ENCODE results near the gene CLCA2. TPM values are rescaled to one million over a fixed set of nuclear protein-coding genes. Genes with fewer than 3 reads are reported as not detected.

CLCA2 gene
- total and polyA plus RNA-seq, 2 donors (not counting 3 experiments of a cell fraction or from before 2014, with no cell fraction given): 0.01 to 0.11 TPM

DNA sequence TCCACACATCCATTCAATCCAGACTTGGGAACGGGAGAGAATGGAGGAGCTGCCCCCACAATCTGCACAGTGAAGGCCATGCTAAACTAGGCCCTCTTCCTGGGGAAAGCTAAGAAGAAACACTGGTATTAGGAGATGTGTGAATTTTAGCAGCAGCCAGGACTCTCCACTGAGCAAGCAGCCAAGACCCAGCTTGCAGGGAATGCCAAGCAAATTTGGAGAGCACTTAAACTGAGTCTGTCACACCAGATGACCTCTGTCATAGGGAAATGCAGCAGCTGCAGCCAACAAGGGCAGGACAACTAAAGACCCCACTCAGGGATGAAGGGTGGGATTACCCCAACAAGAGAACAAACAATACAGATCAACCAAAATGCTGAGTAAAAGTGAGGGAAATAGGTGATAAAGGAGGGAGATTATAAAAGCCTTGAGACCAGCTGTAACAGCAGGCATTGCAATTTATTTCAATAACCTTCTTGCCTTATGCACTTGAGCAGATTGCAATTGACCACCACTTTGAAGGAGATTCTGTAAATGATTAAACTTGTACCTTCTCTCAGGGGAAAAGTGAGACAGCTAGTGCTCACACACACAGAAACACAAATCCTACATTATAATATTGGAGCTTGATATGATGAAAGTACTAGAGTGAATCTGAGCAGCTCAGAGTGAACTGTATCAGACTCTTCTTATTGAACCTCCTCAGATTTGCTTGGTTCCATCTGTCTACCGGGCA, 42.3 kb downstream of the CLCA2 start:
- no TSS peak for BruUV-seq (replicated peaks)
- FAIRE-seq: no peak
- dilution Hi-C loops (cut with MboI; ENCODE audit: extremely low pct_ligation_motif_present, low sequenced_read_pairs): no loop called here

More for the DNA sequence above, 42.3 kb downstream of the CLCA2 start:
- no peak for DNase-seq (ENCODE audit: low read depth, low spot score)
- Histone ChIP-seq H3K9me1 (replicated peaks; ENCODE audit: control insufficient read depth, extremely low read depth, insufficient read depth, low read length) (no peaks in the 10 kb centered on the region), H3K9me3 (replicated peaks; ENCODE audit: control insufficient read depth, insufficient read depth, low read length) (no peaks in the 10 kb centered on the region), H3K79me2 (ENCODE audit: control insufficient read depth, insufficient read depth, low read length) (no peaks in the 10 kb centered on the region), H3K36me3 (ENCODE audit: control insufficient read depth in 2 of 2, extremely low read depth in 1 of 2, insufficient read depth in 2 of 2, low read length in 2 of 2) (no peaks in the 10 kb centered on the region), H3K27me3 (ENCODE audit: control insufficient read depth in 2 of 2, insufficient read depth in 2 of 2, low read length in 2 of 2) (peaks cover 2 to 5% of the 10 kb centered on the region in 2 experiments), H3K4me1 (ENCODE audit: control insufficient read depth, extremely low read depth, insufficient read depth, low read length) (peaks cover 2% of the 10 kb centered on the region), H2AFZ (ENCODE audit: low read depth, low read length) (no peak overlapping the region), H3K4me2 (ENCODE audit: insufficient read depth, low read length) (no peak overlapping the region), H3K4me3 (replicated peaks in 1 of 3; ENCODE audit: insufficient read depth in 1 of 3, low read depth in 1 of 3, low read length in 3 of 3) (no peak overlapping the region), H4K20me1 (replicated peaks; ENCODE audit: control insufficient read depth, extremely low read depth, insufficient read depth, low read length) (no peaks in the 10 kb centered on the region), H3K9ac (replicated peaks; ENCODE audit: extremely low read depth, insufficient read depth, low read length) (no peak overlapping the region), H3K27ac (ENCODE audit: insufficient read depth, low read depth, low read length) (no peak overlapping the region)
- TF ChIP-seq POLR2AphosphoS5 (IDR thresholded peaks at IDR 0.05; ENCODE audit: insufficient read depth, low read depth, low read length): no peak
- no peak for TF ChIP-seq GATA2 (IDR thresholded peaks at IDR 0.05; ENCODE audit: insufficient read depth, insufficient read length, low read depth, low read length)
- no peak for TF ChIP-seq POLR2A (IDR thresholded peaks at IDR 0.05; ENCODE audit: low read depth, low read length)
- no peak for TF ChIP-seq FOS (IDR thresholded peaks at IDR 0.05; ENCODE audit: borderline replicate concordance, insufficient read depth, low read length)
- TF ChIP-seq, protein P1, sequence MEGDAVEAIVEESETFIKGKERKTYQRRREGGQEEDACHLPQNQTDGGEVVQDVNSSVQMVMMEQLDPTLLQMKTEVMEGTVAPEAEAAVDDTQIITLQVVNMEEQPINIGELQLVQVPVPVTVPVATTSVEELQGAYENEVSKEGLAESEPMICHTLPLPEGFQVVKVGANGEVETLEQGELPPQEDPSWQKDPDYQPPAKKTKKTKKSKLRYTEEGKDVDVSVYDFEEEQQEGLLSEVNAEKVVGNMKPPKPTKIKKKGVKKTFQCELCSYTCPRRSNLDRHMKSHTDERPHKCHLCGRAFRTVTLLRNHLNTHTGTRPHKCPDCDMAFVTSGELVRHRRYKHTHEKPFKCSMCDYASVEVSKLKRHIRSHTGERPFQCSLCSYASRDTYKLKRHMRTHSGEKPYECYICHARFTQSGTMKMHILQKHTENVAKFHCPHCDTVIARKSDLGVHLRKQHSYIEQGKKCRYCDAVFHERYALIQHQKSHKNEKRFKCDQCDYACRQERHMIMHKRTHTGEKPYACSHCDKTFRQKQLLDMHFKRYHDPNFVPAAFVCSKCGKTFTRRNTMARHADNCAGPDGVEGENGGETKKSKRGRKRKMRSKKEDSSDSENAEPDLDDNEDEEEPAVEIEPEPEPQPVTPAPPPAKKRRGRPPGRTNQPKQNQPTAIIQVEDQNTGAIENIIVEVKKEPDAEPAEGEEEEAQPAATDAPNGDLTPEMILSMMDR (IDR thresholded peaks at IDR 0.05; ENCODE audit: extremely low read depth in 1 of 2, insufficient read depth in 1 of 2, low read depth in 1 of 2, low read length in 2 of 2): no peak
- TF ChIP-seq, protein P2, sequence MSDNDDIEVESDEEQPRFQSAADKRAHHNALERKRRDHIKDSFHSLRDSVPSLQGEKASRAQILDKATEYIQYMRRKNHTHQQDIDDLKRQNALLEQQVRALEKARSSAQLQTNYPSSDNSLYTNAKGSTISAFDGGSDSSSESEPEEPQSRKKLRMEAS (IDR thresholded peaks at IDR 0.05; ENCODE audit: insufficient read depth, insufficient read length): no peak
- no peak for TF ChIP-seq JUN (IDR thresholded peaks at IDR 0.05; ENCODE audit: borderline replicate concordance, insufficient read depth, insufficient read length, low read depth)
- no peak for TF ChIP-seq MYC (IDR thresholded peaks at IDR 0.05; ENCODE audit: low read depth, low read length)
- ChIA-PET CTCF (interaction anchor here (1.0 to 1.1 kb wide), 2 partner anchors 9 to 33 kb away, joined by 3 to 5 read pairs; no protein-coding TSS in a partner anchor), POLR2A (no interaction called here)
- intact Hi-C loops (cut with micrococcal nuclease): loop anchor here (5.0 kb wide), 1 partner anchor 34 kb away; no protein-coding TSS in a partner anchor
